GM21619 (cell line): ENCODE measurements around the gene SEMA3A.

ENCODE experiments used
- ATAC-seq: cut with Tn5 transposase; IDR thresholded peaks from one replicate; pipeline ENCODE4 v1.9.1; 2021; ENCODE audit not compliant: unreplicated experiment

Gene SEMA3A

DNA sequence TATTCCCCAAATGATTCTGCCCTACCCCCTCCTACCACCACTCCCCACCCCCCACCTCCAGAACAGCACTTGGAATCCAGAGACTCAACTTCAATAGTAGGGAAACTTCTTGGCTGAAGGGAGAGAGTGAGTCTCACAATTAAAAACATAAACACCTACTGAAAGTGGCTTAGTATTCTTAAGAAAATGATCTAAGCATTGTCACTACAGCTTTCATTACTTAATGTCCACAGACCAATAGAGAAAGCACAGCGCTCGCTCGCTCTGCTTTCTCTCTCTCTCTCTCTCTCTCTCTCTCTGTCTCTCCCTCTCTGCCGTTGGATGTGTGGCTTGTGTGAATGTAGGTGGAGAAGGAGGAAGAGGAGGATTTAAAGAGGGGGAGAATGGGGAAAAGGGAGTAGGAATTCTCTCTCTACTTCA lies 1.5 kb upstream of the SEMA3A start:
- ATAC-seq, result no peak

DNA sequence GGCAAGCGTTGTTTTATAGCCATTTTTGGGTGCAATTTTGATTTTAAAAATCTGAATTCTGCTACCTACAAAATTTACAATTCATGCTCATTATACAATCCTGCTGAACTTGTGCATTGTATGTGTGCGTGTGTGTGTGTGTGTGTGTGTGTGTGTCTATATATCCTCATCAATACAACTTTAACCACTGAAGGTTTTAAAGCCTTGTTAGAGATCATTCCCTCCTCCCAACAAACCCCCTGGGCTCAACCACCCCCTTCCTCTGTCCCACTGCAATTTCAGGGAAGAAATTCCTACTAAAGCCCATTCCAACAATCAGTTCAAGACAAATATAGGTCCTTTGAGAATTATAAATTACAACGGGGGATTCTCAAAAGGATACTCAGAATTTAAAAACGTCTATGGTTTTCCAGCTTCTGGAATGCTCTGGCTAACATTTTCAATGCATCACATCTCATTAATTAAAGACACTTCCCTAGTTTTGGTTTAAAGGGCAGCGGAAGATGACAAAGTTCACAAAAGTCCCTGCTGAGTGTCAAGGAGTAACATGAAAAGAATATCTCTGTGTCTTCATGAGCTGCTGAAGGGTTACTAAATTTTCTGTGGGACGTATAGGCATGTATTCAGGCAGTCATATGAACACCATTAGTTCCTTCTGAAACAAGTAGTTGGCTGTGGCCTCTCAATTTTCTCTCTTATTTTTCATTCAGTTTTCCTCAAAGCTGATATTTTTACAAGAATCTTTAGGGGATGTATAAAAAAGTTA lies 889 bp upstream of the SEMA3A start:
- no peak for ATAC-seq

DNA sequence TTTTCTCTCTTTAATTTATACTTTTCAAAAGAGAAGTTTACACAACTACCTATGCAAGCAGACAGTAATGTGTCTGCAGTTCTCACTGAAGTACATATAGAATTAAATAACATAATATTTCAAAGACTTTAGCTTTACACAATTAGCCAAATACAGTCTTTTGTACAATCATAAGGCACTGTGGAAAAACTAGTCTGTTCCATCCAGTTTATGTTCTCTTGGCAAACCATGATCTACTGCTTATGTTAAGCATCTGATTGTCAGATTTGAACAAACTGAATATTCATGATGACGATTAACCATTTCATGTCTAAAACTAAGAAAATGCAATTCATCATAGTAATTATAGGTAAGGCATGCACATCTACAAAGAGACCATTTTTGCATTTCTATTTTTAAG lies 842 bp downstream of the SEMA3A start:
- no peak for ATAC-seq

DNA sequence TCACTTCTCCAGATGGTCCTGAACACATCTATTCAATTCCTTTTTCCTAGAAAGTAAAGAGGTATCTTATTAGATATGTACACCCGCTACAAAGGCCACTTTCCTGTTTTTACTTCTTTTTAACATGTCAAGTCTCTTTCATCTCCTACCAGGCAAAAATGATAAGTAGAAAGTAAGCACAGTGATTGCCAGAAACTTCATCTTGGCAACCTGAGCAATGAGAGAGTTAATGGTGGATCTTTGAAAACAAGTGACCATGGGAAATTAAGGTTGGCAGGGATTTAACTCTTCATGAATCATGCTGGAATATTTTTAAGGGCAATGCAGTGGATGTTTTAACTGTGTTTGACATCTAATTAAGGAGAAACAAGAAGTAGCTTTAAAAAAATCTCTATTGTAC lies 2.7 kb downstream of the SEMA3A start:
- ATAC-seq, result no peak

DNA sequence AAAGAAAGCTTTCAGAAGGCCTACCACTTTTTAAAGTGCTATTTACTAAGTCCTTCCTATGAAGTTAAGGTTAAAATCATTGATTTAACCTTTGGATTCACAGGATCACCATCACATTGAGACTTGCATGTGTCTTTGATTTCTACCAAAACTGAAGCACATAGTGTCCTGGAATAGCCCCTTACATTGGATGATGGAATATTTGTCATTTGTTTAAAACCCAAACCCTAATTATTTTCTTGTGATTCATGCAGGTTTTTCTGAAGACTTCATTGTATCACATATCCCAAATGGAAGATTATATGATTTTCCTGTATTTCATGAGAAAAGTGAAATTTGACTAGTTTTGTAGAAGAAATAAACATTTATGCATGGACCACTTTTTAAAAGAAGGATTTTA lies 3.3 kb downstream of the SEMA3A start:
- no peak for ATAC-seq

DNA sequence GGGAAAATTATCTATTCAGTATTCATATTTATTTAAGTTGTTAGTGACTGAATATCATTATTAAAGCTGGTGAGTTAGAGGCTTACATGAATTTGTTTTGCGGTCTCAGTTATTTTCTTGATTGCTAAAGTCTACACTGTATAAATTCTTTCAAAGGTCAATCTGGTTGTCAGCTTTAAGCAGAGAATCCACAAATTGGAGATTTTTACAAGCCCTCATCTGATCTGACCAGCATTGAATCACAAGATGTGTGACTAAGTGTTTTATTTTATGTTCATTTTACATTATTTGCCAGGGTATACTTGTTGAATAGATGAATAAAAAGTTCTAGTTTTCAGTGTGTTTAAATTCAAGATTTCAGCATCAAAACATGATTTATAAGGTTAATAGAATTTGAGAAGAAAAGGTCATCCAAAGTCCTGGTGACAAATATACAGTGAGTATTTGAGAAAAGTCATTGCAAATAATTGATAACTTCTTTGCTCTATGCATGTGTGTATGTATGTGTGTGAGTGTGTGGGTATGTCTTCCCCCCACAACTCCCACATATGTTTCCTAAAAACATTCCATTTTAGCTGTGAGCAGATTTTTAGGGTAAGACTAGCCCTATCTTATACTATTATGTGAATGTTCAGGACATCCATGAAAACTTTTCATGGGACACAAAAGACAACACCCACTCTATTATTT lies 4.4 kb downstream of the SEMA3A start:
- ATAC-seq, result no peak

DNA sequence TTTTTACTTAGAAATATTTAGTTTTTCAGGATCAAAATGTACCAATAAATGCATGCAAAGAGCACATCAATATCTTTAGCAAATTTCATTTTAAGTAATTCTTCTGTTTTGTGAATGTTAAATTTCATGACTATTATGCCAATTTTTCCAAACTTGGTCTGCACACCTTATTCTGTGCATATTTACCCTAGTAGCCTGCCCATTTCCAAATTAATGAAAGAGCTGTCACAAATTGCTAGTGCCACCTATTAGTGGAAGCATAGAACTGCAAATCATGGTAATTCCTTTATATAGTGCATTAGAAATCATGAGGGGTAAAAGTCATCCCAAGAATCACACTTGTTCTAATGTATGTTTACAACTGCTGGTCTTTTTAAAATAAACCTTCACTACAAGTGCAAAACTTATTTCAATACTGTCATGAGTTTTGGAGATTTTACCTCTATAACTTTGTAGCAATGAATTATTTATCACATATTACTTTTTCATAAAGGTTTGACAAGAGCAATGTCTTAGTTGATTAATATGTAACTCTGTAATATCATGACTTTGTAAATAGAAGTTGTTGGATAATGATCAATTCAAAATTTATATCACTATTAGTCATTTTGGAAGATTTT lies 5.7 kb downstream of the SEMA3A start:
- ATAC-seq, result no peak

DNA sequence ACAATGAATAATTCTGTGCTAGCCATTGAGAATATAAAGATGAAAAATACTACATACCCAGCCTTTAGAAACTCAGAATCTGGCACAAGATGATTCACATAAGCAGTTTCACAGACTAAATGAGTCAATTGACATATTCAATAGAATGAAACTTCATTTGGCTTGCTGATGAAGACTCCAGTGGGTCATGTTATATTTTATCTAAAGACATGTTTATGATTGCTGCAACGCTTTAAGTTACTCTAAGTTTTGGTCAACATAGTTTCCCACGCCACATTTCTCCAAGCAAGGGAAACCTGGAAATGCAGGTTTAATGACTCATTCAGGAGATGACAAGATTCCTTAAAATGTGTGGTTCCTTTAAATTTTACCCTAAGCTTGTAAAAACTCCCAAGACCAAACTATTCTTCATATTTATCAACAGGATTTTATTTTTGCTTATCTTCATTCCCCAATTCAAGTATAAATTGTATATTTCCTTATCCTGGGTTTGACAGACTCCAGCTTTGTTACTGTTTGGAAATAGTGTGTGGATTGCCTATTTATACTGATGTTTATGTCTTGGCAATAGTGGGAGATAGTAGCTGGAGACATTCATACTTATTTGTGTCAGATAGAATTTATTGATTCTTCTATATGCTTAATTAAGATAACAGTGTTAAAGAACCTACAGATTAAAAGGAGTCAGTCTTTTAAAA lies 6.6 kb downstream of the SEMA3A start:
- no peak for ATAC-seq

DNA sequence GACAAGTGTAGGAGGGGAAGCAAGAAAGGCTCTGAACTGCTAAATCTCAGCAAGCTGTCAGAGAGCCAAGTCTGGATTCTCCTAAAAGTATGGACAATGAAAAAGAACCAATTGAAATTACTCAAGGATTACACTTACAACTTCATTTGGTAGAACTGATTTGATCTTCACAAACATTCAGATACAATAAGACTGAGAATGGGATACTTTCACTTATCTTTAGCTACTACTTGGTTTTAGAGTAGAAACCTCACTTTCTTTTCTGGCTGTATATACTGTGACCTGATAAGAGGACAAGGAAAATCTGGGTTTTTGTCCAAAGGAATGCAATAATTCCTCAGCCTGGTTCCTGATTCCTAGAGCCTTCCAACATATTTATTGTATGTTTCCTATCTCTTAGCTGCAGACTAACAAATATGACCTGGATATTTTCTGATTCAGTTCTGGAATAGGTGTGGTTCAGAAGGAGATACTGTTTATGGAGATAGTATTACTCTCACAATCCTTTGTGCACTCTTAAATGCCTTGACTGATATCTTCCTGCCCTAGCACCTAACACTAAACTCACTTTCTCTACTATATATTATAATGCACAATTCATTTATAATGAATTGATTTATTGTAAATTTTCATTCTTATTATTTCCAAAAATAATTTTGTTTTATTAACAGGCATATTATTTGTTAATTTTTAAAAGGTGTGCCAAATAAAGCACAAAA lies 7.3 kb downstream of the SEMA3A start:
- no peak for ATAC-seq

DNA sequence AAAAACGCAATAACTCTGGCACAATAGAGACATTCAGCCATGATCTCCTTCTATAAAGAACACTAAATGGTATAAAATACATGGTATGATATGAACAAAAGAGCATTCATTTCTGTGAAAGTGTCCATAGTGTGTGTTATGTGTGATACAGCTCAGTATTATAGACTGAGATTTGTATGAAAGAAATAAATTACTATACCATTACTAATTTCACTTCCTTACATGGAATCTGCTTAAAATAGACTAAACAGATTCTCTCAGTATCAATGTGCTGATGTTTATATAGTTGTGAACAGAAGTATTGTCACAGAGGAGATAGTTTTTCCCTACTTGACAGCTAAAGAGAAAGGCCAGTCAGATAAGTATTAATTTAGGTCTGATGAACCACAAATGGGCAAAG lies 10.8 kb downstream of the SEMA3A start:
- ATAC-seq, result no peak

DNA sequence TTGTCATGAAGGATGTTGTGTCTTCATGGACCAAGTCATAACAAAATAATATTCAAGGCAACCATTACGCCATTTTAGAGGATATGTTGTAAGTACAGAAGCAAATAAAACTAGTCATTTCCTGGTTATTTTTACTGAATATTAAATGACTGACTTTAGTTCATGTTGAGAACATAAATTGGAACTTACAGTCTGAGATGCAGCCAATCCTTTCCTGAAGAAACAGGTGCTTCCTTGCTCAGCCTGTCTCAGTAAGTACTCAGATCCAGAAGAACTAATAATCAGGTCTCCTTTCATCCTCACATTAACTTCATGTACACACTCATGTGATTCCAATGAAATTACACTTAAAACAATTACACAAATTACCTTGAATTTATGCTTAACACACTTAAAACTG lies 12.3 kb downstream of the SEMA3A start:
- no peak for ATAC-seq

DNA sequence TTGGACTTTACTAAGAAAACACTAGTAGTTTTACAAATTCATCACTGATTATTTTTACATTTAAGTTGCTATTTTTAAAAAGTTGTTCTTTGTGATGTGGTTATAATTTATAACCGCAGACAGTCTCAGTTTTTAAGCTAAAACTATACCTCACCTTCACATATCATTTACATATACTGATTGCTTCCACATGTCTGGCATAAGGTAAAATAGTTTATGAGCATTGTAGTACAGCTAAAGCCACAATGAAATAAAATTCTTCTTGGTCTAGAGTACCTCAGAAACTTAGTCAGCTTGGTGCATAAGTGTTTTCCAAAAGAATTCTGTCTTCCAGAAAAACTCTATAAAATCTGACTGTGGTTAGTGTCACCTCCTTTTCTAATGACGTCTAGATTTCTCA lies 13.0 kb downstream of the SEMA3A start:
- no peak for ATAC-seq

DNA sequence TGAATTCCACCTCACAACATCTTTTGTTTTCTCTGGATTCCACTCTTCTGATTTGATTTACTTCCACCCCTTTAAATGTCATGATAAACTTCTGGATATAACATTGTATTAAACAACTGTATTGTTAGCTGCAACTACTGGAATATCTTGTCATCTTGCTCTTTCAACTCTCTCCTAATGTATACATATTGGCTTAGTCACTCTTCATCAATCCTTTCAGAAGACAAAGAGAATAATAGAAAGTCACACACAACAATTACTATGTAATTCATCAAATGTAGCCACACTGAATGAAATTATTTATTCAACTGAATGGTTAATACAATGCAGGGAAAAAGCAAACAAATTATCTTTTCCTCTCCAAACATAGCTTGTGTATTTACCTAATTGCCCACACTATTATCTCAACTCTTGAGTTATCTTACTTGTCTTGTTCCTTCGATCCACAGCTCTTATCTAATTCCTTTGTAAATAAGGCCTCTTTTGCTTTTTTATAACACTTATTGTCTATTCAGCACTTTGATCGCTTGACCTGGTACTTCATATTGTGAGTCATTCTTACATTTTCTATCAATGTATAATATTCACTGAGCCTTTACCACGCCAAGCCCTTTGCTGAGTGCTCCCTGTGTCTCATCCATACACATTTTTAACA lies 16.7 kb downstream of the SEMA3A start:
- ATAC-seq, result no peak

DNA sequence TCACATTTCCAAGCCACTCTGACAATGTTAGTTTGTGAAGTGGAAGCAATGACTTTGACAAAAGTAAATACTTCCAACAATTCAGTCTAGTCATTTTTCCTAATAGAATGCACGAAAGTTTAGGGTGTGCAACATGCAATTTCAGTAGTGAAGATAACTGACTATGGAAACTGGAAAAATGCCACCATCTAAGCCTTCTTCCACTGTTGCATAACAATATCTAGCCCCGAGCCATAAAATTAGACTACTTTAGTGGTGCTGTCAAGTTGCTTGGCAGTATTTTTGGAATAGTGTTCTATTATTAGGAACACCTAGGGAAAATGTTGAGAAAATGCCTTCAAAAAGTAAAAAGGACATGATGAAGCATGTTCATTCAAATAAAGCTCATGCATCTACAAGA lies 17.9 kb downstream of the SEMA3A start:
- no peak for ATAC-seq

DNA sequence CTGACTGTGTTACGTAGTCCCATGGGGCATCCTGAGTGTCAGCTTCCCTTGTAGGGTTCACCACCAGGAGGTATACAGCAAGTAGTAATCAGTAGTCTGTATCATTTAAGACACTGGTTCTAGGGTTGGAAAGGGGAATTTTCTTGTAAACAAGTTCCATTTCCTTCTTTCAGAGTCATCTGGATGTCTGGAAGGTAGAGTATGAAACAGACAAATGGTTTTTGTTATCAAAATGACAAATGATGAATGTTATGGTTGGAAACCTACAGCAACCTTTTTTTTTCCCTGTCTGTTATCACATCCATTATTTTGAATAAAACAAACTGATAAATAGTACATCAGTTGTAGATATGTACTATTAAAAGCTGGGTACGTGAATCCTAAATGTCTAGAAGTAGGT lies 19.1 kb downstream of the SEMA3A start:
- no peak for ATAC-seq

DNA sequence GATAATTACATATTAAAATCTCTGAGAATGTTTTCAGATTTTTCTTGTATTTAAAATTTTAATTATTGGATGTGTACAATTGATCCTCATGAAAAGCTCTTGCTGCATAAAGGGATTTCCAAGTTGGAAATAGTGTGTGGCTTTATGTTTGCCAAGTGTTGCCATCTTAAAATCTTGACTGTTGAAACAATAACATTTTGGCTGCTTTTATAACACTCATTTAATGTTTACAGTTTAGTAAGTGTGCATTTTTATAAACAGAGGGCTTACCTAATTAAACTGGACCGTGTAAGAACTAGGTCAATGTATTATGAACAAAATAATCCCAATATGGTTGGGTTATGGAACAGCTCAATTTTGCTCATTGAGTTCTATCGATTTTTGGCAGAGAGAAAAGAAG lies 23.9 kb downstream of the SEMA3A start:
- ATAC-seq, result no peak

DNA sequence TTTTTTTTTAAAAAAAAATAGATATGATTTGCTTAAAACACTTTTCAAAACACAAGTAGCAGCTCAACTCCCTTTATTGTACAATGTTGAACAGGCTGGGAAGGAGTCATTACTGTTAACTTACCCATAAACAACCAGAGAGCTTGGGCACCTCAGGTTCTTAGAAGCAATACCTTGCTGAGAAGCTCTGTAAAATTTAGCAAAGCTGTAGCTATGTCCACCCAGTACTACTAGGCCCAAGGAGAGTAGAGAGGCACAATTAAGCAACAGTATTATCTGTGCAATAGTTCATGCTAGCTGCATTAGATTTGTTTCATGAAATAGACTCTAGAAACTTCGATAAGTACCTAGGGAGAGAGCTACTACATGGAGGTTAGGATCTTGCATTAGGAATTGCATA lies 32.0 kb downstream of the SEMA3A start:
- ATAC-seq, result no peak

DNA sequence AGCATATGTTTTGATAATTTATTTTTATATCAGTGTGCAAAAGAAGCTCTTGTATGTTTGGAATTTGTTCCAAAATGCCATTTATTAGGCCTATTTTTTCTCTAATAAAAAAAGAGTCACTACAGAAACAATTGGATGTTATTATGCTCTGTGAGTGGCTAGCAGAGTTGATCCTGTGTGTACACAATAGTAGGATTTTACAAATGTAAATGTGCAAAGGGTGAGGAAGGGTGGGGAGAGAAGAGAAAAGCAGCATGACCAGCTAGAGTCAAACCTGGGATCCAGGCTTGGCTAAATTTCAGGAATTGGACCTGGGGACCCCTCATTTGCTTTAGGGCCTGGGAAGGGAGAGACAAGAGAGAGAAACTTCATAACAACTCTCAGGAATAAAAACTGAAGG lies 32.5 kb downstream of the SEMA3A start:
- no peak for ATAC-seq

DNA sequence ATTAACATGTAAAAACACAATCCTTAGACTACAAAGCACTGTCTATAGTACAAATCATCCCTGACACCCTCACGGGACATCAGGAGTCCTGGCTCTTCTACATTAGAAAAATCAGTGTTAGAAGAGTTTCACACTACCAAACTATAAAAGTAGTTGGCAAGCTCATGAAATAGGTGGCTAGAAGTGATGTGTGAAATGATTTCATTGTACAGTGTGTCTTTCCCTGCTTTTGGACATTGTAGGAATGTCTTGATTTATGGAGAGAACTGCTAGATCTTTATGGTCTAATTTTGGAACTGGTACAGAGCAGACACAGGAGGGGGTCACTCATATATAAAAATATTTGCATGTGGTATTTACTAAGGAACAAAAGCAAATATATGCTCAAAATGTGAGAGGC lies 33.2 kb downstream of the SEMA3A start:
- ATAC-seq, result no peak

DNA sequence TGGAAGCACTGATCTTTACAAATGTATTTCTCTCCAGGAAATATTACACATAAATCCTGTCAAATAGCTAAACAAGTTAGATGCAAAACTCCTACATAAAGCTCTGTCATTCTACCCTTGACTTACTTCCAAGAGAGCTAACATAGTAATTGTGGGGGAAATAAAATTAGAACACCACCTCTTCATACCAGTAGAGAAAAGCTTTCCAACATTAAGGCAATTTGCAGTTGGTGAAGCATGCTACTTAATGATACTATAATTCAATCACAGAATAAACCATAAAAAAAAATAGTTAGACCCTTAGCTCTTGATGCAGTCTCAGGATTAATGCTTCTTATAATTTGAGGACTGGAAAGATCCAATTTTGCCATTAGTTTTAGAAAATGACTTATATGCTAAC lies 35.2 kb downstream of the SEMA3A start:
- no peak for ATAC-seq

DNA sequence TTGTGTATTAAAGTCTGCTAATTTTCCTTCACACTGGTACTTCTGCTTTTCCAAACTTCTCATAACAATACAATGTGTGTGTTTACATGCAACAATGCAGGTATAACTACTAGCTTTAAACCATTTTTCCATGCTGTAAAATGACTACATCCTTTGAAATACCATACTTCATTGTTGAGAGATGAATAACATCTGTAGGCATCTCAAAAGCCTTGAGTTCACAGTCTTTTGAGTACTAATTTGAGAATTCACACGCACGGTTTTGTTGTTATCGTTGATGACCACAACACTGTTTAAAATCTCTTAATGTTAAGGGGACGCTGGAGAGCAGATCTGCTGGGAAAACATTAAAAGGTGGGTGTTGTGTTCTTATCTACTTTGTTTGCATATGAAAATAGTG lies 37.4 kb downstream of the SEMA3A start:
- ATAC-seq, result no peak
